ENCODE data around the gene ENTPD2. TPM values are rescaled to one million over a fixed set of nuclear protein-coding genes. Genes with fewer than 3 reads are reported as not detected.

The ENTPD2 gene
- total and polyA plus RNA-seq, 2 experiments from 2014 or later, result 1.8 to 1.9 TPM

GRCh38 chr9:137019891-137020683 is 33.8 kb downstream of the ENTPD2 start:
- Histone ChIP-seq H4K20me1 (replicated peaks; ENCODE audit: insufficient read depth) (no peaks in the 10 kb centered on the region), H2AFZ (no peak overlapping the region), H3K27ac (ENCODE audit: low read depth) (no peak overlapping the region), H3K4me1 (ENCODE audit: insufficient read depth) (peaks cover 4% of the 10 kb centered on the region; the same call in 1 of the 2 replicates), H3K79me2 (replicated peaks; ENCODE audit: insufficient read depth) (no peaks in the 10 kb centered on the region), H3K4me2 (no peak overlapping the region), H3K36me3 (ENCODE audit: insufficient read depth) (no peaks in the 10 kb centered on the region), H3K9me2 (ENCODE audit: insufficient read depth) (no peaks in the 10 kb centered on the region), H3K27me3 (ENCODE audit: insufficient read depth) (no peaks in the 10 kb centered on the region), H3F3A (replicated peaks; ENCODE audit: low read depth) (0 out of 2 replicates have a peak, but pooled peaks cover 3% of the 10 kb centered on the region), H3K4me3 (no peak overlapping the region)
- Mint-ChIP-seq H3K27ac (no peak overlapping the region; the same call in 1 of the 2 replicates), H3K4me3 (no peak overlapping the region), H3K9me3 (no peaks in the 10 kb centered on the region), H3K4me1 (no peaks in the 10 kb centered on the region; the same call in 2 of the 3 replicates), H3K27me3 (ENCODE audit: insufficient read depth, low read depth, poor library complexity) (peaks cover 11% of the 10 kb centered on the region), H3K36me3 (ENCODE audit: low read depth) (peaks cover 2% of the 10 kb centered on the region; the same call in 1 of the 3 replicates)
- DNase-seq (ENCODE audit: low spot score) (peak; percentile 51), ATAC-seq (peak; percentile 15)
- TF ChIP-seq CTCF (conservative IDR thresholded peaks at IDR 0.05; ENCODE audit: low read depth in 2 of 2), result no peak
- no peak for TF ChIP-seq EZH2 (IDR thresholded peaks at IDR 0.05; ENCODE audit: low read depth, unreplicated experiment)
- TF ChIP-seq REST (IDR thresholded peaks at IDR 0.05; ENCODE audit: unreplicated experiment), result no peak
- TF ChIP-seq EZH2phosphoT487 (IDR thresholded peaks at IDR 0.05; ENCODE audit: unreplicated experiment), result no peak
- no peak for TF ChIP-seq ETS1 (IDR thresholded peaks at IDR 0.05)
- TF ChIP-seq POLR2AphosphoS5 (IDR thresholded peaks at IDR 0.05; ENCODE audit: low read depth), result no peak
- no peak for TF ChIP-seq JUNB (IDR thresholded peaks at IDR 0.05; ENCODE audit: unreplicated experiment)
- no peak for TF ChIP-seq ZNF462 (CRISPR knock-in tag; IDR thresholded peaks at IDR 0.05)
- no peak for TF ChIP-seq ZNF331 (CRISPR knock-in tag; IDR thresholded peaks at IDR 0.05; ENCODE audit: low read depth)
- no peak for TF ChIP-seq ZNF114 (CRISPR knock-in tag; IDR thresholded peaks at IDR 0.05)
- no peak for TF ChIP-seq STAT1 (IDR thresholded peaks at IDR 0.05; ENCODE audit: unreplicated experiment)
- TF ChIP-seq CREB1 (CRISPR knock-in tag; IDR thresholded peaks at IDR 0.05; ENCODE audit: low read depth), result no peak
- no peak for TF ChIP-seq NANOG (IDR thresholded peaks at IDR 0.05; ENCODE audit: borderline replicate concordance)
